ENCODE results near the gene ZNF701. TPM values are rescaled to one million over a fixed set of nuclear protein-coding genes. Genes with fewer than 3 reads are reported as not detected.
A peak's percentile ranks its signal among the peaks of the same experiment; 100 is the strongest.

ZNF701 gene
- polyA plus RNA-seq, 3 donors = 4.8 to 8.2 (median 5.6) TPM

DNA sequence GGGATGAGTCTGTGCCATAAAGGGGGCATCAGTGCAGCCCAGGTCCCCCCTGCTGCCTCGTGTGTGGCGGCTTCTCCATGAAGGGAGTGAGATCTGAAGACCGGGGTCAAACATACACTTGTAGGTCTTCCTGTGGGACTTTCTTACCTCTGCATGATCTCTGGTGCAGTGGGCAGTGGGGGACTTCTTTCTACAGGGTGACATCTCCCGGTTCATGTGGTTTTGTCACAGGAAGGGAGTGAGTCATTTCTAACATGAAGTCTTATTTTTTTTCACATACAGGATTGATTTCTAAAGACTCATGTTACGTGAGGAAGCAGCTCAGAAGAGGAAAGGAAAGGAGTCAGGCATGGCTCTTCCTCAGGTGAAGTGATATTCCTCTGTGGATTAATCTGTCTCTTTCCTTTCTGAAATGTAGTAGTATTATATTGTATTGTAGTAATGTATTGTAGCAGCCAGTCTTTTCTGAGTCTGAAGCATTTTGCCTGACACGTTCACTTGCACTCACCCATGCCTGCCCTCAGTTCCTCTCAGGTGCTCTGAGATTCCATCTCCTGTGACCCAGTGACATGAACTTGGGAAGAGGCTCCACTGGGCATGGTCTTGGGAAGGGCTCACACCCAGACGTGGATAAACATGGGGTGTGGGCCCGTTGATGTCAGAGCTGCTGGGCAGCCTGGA is 27.0 kb upstream of the ZNF701 start:
- intact Hi-C loops (cut with micrococcal nuclease) = no loop called here
- peak overlapping the region in 1 of 3 experiments; percentile 36 for H3K4me3 ChIP-seq (replicated peaks in 1 of 3; ENCODE audit: low read depth in 2 of 3, low read length in 3 of 3)
- TF ChIP-seq, protein P1, sequence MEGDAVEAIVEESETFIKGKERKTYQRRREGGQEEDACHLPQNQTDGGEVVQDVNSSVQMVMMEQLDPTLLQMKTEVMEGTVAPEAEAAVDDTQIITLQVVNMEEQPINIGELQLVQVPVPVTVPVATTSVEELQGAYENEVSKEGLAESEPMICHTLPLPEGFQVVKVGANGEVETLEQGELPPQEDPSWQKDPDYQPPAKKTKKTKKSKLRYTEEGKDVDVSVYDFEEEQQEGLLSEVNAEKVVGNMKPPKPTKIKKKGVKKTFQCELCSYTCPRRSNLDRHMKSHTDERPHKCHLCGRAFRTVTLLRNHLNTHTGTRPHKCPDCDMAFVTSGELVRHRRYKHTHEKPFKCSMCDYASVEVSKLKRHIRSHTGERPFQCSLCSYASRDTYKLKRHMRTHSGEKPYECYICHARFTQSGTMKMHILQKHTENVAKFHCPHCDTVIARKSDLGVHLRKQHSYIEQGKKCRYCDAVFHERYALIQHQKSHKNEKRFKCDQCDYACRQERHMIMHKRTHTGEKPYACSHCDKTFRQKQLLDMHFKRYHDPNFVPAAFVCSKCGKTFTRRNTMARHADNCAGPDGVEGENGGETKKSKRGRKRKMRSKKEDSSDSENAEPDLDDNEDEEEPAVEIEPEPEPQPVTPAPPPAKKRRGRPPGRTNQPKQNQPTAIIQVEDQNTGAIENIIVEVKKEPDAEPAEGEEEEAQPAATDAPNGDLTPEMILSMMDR (IDR thresholded peaks at IDR 0.05) = no peak
- peaks cover 45% of the 10 kb centered on the region for H3K79me2 ChIP-seq (ENCODE audit: insufficient read depth, low read length)
- peak overlapping the region in 5 of 7 donors; percentile 16 to 89 (median 83) for H3K27ac Mint-ChIP-seq
- H3K36me3 ChIP-seq (replicated peaks in 1 of 2; ENCODE audit: control insufficient read depth in 1 of 2, insufficient read depth in 2 of 2, low read length in 2 of 2) = peaks cover 55 to 85% of the 10 kb centered on the region in 2 donors
- H3K4me2 ChIP-seq (replicated peaks; ENCODE audit: extremely low read depth, low read length, poor library complexity, severe bottlenecking) = no peak overlapping the region
- peak overlapping the region in 1 of 2 donors; percentile 4 for H3K27ac ChIP-seq (ENCODE audit: low read depth in 1 of 2, low read length in 2 of 2)
- no peaks in the 10 kb centered on the region for H3K27me3 ChIP-seq (ENCODE audit: control insufficient read depth in 2 of 2, insufficient read depth in 2 of 2, low read length in 2 of 2)
- H2AFZ ChIP-seq (ENCODE audit: insufficient read depth, low read depth, low read length, poor library complexity, severe bottlenecking) = no peak overlapping the region
- H3K4me3 Mint-ChIP-seq = no peak overlapping the region
- no peaks in the 10 kb centered on the region for H4K20me1 ChIP-seq (ENCODE audit: insufficient read depth, low read length)
- peaks cover 0 to 3% (median 0%) of the 10 kb centered on the region in 3 donors for H3K27me3 Mint-ChIP-seq (ENCODE audit: low read depth in 3 of 3)
- DNase-seq = peak; percentile 26 to 67 (median 32)
- H3K36me3 Mint-ChIP-seq = peaks cover 69 to 87% of the 10 kb centered on the region in 2 donors
- H3K9me3 Mint-ChIP-seq = peaks cover 40 to 97% (median 88%) of the 10 kb centered on the region in 7 donors
- H3K4me1 ChIP-seq (ENCODE audit: control insufficient read depth in 1 of 2, insufficient read depth in 2 of 2, low read length in 2 of 2) = peaks cover 8 to 25% of the 10 kb centered on the region in 2 donors
- H3K4me1 Mint-ChIP-seq = peaks cover 28% of the 10 kb centered on the region
- 84% methylated on average over 6 of the region's 8 CpGs for WGBS (ENCODE audit: insufficient coverage)
- peaks cover 71 to 80% of the 10 kb centered on the region in 2 donors for H3K9me3 ChIP-seq (replicated peaks in 1 of 2; ENCODE audit: control insufficient read depth in 1 of 2, insufficient read depth in 1 of 2, low read length in 2 of 2)
- no peak overlapping the region for H3K9ac ChIP-seq (ENCODE audit: insufficient read depth, low read length, poor library complexity, severe bottlenecking)

DNA sequence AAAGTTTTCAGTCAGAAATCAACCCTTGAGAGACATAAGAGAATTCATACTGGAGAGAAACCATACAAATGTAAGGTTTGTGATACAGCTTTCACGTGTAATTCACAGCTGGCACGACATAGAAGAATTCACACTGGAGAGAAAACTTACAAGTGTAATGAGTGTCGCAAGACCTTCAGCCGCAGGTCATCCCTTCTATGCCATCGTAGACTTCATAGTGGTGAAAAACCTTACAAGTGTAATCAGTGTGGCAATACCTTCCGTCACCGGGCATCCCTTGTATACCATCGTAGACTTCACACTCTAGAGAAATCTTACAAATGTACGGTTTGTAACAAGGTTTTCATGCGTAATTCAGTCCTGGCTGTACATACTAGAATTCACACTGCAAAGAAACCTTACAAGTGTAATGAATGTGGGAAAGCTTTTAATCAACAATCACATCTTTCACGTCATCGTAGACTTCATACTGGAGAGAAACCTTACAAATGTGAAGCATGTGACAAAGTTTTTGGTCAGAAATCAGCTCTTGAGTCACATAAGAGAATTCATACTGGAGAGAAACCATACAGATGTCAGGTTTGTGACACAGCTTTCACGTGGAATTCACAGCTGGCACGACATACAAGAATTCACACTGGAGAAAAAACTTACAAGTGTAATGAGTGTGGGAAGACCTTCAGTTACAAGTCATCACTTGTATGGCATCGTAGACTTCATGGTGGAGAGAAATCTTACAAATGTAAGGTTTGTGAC is 15.7 kb upstream of the ZNF701 start:
- Histone ChIP-seq H3K4me1 (ENCODE audit: control insufficient read depth in 1 of 2, insufficient read depth in 2 of 2, low read length in 2 of 2) (no peaks in the 10 kb centered on the region), H3K27ac (ENCODE audit: low read depth in 1 of 2, low read length in 2 of 2) (no peak overlapping the region), H2AFZ (ENCODE audit: insufficient read depth, low read depth, low read length, poor library complexity, severe bottlenecking) (no peak overlapping the region), H3K4me2 (replicated peaks; ENCODE audit: extremely low read depth, low read length, poor library complexity, severe bottlenecking) (no peak overlapping the region), H3K36me3 (replicated peaks in 1 of 2; ENCODE audit: control insufficient read depth in 1 of 2, insufficient read depth in 2 of 2, low read length in 2 of 2) (peaks cover 47 to 91% of the 10 kb centered on the region in 2 donors), H3K79me2 (ENCODE audit: insufficient read depth, low read length) (no peaks in the 10 kb centered on the region), H3K4me3 (replicated peaks in 1 of 3; ENCODE audit: low read depth in 2 of 3, low read length in 3 of 3) (peak overlapping the region in 1 of 3 experiments; percentile 34), H3K9ac (ENCODE audit: insufficient read depth, low read length, poor library complexity, severe bottlenecking) (no peak overlapping the region), H4K20me1 (ENCODE audit: insufficient read depth, low read length) (no peaks in the 10 kb centered on the region), H3K27me3 (ENCODE audit: control insufficient read depth in 2 of 2, insufficient read depth in 2 of 2, low read length in 2 of 2) (no peaks in the 10 kb centered on the region), H3K9me3 (replicated peaks in 1 of 2; ENCODE audit: control insufficient read depth in 1 of 2, insufficient read depth in 1 of 2, low read length in 2 of 2) (peaks cover 81 to 99% of the 10 kb centered on the region in 2 donors)
- Mint-ChIP-seq H3K4me3 (no peak overlapping the region), H3K4me1 (no peaks in the 10 kb centered on the region), H3K9me3 (peaks cover 68 to 99% (median 97%) of the 10 kb centered on the region in 7 donors), H3K36me3 (peaks cover 69 to 82% of the 10 kb centered on the region in 2 donors), H3K27ac (no peak overlapping the region), H3K27me3 (ENCODE audit: low read depth in 3 of 3) (peaks cover 0 to 1% (median 0%) of the 10 kb centered on the region in 3 donors)
- TF ChIP-seq, protein P1 (IDR thresholded peaks at IDR 0.05) = no peak
- intact Hi-C loops (cut with micrococcal nuclease) = no loop called here
- DNase-seq = no peak
- 98% methylated on average over 9 of the region's 15 CpGs for WGBS (ENCODE audit: insufficient coverage)

Data from CD14-positive monocyte (primary cell).